ENCODE data around the gene RAD21L1.

RAD21L1 gene

DNA sequence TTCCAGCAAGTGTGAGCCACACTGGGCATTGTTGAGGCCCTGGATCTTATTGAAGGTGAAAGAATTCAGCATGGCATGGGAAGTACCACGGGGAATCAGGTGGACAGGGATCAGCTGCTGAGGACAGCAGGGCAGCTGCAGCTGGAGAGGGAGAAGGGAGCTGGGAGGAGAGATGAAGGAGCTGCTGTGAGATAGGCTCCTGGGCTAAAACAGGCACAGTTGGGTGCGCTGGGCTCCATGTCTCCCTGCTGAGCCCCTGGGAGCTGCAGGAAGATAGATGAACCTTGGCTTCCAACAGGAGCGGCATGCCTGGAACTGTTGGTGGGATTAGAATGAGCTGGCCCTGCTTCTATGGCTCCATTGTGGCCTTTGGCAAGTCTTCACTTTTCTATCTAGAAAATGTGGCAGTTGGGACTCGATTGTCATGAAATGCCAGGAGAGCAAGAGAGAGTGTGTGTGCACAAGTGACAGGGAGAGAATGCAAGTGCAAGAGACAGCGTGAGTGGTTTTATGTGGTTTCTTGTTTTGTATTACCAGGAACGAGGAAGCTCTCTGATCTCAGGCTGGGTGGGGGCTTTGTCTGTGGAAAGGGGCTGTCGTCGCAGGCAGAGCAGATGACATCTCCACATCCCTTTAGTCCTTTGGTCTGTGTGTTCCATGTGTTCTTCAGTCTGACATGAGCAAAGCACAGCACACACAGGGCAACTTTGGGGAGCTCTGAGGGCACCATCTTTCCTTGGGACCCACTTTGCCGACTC lies 60.6 kb downstream of the RAD21L1 start:
- Histone ChIP-seq H3K27ac (no peak overlapping the region), H3K4me3 (no peak overlapping the region)

DNA sequence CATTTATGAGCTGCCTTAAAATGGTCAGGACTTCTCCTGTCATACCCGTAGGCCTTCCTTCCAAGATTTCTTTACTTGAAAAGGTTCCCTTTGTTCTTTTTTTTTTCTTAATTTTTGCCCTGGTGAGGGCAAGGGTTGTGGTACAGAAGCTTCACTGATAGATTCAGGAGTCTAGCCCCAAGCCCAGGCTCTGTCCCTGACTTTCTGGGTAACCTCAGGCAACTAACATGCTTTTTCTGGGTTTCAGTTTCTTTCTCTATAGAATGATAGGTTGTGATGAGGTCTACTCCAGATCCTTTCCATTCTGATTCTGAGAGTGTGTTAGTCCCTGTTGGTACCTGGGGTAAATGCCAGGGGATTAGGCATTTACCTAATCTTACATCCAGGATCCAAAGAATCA lies 61.5 kb downstream of the RAD21L1 start:
- Histone ChIP-seq H3K27ac (no peak overlapping the region), H3K4me3 (no peak overlapping the region)

DNA sequence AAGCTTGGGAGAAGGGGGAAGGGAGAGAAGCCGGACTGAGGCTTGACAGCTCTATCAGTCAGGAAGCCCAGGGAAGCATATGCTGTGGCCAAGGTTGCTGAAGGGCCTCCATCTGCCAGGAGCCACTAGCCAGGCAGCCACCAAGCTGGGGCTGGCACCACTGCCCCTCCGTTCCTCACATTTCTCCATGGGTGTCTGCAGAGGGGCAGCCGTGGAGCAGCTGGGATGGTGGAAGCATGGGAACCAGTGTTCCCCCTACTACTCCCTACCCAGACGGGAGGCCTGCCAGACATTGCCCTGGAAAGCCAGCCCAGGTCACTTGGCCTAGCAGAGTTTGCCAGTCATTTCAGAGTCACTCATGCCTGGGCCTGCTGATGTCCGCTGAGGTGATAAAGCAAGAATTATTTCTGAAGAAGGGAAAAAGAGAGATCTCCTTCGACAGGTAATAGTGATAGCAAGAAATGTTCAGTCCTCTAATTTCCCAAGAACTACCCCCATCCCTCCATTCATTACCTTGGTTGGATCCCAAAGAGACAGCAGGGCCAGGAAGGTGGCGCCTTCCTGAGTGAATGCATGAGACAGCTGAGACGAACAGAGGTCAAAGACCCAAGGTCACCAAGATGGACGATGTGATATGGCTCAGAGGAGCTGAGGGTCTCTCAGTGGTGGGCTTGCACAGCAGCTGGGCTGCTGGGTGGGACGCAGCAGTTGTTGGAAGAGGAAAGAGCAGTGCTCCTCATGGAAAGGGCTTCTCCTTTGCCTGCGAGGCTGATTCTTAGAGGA lies 62.1 kb downstream of the RAD21L1 start:
- Histone ChIP-seq H3K4me3 (no peak overlapping the region), H3K27ac (no peak overlapping the region)

DNA sequence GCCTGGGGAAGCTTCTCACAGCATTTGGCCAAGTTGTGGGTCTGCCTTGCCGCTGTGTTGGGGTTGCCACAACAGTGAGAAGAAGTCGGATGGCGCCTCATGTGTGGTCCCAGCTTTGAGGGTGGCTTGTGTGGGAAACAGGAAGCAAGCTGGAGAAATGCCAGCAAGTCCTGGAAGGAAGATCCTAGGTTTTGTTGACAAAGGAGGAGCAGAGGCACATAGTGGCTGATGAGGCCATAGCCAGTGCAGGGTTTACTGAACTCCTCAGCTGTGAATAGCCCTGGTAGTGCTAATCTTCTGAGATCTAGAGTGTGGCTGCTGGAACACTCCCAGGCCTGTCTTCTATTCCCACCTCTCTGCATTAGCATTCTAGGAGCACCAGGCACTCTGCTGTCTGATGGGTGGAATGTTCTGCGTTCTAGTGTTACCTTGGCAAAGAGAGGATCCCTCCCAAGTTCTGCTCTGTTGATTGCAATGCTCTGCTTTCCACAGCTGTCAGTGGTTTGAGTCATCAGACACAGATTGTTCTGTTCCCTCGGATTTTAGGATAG lies 65.4 kb downstream of the RAD21L1 start:
- Histone ChIP-seq H3K4me3 (no peak overlapping the region), H3K27ac (no peak overlapping the region)

DNA sequence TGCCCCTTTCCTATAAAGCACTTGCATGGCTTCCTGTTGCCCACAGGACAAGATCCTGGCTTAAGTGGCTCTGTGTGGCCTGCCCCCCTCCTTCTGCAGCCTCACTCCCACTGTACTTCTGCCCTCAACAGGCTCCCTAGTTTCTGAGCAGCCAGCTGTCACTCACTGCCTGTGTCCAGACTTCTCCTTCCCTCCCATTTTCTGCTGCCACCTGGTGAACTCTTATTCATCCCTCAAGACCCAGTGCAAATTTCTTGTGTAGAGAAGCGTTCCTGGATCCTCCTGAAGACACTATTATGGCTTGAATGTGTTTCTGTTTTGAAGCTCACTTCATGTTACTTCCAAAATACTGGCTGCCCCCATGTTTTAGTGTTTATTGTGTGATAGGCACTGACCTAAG lies 66.8 kb downstream of the RAD21L1 start:
- H3K4me3 ChIP-seq, result no peak overlapping the region
- H3K27ac ChIP-seq, result no peak overlapping the region

DNA sequence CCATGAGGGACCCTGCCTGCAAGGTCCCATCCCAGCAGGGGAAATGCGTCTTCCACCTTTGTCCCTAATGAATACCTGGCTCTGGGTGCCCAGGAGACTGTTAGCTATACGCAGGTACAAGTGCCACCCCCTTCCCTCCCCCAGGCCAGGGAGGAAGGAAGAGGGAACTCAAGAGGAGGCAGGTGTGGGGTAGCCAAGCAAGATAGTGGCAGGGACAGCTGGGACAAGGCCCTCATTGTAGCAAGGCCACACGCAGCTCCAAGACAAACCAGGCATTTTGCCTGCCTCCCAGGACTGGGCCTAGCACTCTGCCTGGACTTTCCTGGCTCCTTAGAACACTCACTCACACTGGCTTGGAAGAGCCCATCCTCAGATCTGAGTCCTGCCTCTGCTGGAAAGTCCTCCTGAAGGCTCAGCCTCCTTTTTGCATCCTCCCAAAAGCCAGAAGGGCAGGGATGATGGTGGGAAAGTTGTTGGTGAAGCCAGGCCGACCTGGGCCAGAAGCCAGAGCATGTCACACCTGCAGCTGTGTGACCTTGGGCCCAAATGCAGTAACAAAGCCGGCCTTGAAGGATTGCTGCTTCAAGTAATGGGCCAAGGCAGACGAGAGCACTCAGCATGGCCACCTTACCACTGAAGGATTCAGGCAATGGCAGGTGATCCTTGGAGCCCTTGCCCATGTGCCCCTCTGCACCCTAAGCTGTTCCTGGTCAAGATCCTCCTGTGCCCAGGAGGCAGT lies 68.0 kb downstream of the RAD21L1 start:
- no peak overlapping the region for H3K27ac ChIP-seq
- no peak overlapping the region for H3K4me3 ChIP-seq

DNA sequence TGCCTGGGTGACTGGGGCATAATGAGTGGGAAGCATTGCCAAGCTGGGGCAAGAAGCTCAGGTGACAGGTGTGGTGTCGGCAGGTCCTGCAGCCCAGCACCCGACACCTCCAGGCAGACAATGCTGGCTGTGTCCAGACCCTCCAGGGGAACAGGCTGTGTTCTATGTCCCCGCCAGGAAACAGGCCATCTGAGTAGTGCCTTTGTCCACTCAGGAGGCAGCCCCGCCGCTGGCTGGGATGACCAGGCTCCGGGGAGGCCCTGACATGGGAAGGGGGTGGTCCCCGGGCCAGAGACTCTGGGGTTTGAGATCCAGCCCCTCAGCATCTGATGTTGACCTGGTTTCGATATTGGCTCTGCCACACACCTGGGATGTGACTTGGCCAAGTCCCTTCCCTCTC lies 68.7 kb downstream of the RAD21L1 start:
- no peak overlapping the region for H3K27ac ChIP-seq
- H3K4me3 ChIP-seq, result no peak overlapping the region

DNA sequence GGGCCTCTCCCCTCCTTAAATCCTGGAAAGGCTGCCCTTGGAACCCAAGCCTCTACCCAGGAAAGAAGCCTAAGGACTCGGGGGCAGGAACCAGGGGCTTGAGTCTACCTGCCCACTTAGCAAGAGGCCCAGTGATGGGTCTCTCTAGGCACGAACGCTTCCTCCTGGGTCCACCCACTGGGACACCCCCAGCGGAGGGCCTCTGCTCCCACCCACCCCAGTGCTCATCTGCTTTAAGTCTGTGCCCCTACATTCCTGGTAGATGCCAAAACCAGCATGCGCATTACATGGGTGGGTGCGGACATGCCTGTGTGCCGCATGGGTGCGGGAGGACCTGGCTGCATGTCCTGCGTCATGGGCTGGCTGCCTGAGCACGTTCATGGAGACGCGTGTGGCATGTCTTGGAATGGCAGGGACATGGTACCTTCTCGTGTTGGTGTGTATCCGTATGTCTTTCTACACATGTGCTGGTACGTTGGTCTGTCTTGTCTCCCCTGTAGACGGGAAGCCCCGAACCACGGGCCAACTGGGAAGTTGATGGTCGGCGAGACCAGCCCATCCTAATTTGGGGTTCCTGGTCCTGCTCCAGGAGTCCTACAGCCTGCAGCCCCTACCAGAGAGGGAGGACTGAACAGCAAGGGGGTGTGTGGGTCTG lies 69.6 kb downstream of the RAD21L1 start:
- H3K27ac ChIP-seq, result no peak overlapping the region
- no peak overlapping the region for H3K4me3 ChIP-seq

DNA sequence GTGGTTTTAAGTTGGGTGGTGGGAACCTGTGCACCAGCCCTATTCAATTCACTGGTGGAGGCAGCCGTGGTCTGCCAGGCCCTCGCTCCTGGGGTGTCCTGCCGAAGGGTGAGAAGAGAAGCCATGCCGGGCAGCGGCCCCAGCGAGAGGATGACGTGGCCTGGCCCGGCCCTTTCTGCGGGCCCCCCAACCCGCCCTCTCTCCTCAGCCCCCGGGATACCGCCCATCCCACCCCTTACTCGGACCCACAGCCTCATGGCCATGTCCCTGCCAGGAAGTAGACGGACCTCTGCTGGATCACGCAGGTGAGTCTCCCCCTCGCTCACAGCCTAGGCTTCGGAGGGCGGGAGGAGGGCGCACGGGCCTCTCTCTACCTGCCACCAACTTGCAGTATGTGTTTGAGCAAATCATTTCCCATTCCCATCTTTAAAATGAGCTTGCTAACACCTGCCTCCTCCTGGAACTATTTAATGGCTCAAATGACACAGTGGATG lies 70.3 kb downstream of the RAD21L1 start:
- Histone ChIP-seq H3K27ac (no peak overlapping the region), H3K4me3 (no peak overlapping the region)

DNA sequence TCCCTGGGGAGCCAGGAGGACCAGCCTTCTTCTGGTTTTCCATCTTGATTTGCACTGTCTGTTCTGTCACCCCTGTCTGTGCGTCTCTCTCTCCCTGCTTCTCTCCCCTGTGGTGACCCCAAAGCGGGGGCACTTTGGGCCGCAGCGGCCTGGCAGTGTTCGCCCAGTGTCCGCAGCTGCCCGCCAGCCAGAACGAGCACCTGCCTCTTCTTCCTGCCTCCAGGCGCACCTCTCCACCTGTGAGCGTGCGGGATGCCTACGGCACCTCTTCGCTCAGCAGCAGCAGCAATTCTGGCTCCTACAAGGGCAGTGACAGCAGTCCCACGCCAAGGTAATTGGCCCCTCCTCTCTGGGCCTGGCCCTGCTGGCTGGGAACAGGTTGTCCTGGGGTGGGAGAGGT lies 71.1 kb downstream of the RAD21L1 start:
- Histone ChIP-seq H3K4me3 (no peak overlapping the region), H3K27ac (no peak overlapping the region)

DNA sequence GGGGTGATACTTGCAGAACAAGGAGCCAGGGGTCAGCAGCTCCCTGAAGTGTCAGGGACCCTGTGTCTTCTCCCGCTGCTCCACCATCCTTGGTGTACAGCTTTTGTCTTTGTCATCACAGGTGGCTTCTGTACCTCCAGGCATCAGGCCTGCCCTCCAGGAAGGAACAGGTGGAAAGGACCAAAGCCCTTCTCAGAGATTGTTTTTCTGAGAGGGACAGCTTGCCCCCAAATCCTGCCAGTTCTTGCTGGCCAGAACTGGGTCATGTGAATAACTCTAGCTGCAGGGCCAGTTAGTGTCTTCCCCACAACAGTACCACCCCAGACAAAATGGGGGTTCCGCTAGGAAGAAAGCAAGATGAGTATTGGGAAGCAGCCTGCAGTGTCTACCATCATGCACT lies 71.6 kb downstream of the RAD21L1 start:
- H3K27ac ChIP-seq, result no peak overlapping the region
- H3K4me3 ChIP-seq, result no peak overlapping the region

DNA sequence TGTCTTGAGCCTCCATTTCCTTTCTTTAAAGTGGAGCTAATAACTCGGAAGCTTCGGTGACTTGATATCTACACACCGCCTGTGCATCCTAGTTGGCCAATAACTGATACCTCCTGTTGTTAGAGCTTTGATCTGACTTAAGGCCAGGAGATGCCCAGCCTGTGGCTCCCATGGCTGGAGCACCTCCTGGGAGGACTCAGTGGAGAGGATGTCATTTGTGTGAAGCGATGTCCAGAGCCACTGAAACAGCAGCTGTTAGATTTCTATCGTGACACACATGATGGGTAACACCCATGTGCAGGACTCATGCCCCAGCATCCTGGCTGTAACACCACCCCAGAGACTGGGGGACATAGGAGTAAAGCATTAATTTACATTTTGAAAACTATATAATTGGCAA lies 72.3 kb downstream of the RAD21L1 start:
- Histone ChIP-seq H3K4me3 (no peak overlapping the region), H3K27ac (no peak overlapping the region)

DNA sequence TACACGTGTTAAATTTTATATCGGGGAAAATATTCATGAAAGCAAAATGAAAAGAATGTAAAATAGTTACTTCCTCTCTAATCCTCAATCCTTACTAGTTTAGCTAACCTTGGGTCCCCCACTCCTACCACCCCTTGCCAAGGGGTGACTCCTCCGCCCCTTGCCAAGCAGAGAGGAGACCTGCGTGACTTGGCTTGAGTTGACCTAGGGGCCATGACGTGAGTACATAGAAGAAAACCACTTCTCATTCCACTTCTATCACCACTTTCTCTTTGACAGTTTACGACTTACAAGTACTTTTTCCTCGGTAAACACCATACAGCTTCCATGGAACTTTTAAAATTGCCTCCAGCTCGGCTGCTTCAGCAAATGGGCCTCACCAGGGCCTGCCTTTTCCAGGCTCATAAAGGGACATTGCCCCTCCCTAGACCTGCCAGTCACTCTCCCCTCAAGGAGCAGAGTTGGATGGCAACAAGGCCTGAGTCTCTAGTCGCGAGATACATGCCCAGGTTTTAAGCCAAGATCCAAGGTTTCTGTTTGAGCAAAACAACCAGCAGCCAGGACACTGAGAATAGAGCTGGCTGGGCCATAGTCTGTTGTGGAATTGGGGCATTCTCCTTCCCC lies 73.2 kb downstream of the RAD21L1 start:
- no peak overlapping the region for H3K27ac ChIP-seq

DNA sequence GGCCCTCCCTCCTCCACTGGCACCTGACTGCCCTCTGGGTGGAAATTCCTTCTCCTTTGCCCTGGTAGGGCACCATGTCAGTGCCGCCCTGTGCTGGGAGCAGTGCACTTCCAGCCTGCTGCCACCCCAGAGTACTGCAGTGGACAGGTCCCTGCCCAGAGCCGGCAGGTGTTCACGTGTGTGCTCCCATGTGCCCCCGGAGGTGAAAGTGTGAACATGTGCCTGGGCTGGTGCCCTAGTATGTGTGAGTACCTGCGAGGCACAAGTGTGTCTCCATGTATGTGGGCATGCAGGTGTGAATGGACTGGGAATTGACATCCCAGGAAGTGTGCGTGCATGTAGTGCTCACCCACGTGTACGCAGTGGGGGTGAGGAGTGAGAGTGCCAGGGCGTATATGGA lies 73.7 kb downstream of the RAD21L1 start:
- H3K4me3 ChIP-seq, result no peak overlapping the region
- no peak overlapping the region for H3K27ac ChIP-seq

More for the DNA sequence above, 73.2 kb downstream of the RAD21L1 start:
- no peak overlapping the region for H3K4me3 ChIP-seq

DNA sequence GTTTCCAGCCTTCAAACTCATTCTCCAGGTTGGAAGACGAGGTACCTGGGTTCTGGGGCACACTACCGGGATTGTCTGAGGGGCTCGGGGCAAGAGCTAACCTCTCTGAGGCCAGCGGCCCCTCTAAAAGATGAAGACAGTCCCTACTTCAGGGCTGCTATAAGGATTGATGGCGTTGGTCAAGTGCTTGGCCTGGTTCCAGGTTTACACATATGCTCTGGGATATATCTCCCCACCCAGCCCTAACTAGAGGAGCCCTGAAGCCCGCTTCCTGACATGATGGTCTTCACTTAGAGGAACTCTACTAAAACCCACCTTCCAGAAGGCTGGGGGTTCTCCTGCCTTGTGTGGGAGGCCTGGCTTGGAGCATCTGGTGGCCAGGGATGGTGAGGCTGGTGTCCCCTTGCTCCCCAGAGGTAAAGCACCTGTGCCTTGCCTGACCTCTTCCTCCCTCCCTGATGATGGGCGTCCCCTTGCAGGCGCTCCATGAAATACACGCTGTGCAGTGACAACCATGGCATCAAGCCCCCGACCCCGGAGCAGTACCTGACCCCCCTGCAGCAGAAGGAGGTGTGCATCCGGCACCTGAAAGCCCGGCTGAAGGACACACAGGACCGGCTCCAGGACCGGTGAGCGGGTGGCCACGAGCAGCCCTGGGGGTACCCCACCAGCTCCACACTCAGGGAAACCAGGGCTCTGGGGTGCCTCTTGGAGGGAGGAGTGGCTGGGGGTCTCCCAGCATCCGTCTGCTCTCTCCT lies 74.4 kb downstream of the RAD21L1 start:
- H3K4me3 ChIP-seq, result no peak overlapping the region
- H3K27ac ChIP-seq, result peak overlapping the region in 3 of 21 experiments; percentile 11 to 44 (median 35)

DNA sequence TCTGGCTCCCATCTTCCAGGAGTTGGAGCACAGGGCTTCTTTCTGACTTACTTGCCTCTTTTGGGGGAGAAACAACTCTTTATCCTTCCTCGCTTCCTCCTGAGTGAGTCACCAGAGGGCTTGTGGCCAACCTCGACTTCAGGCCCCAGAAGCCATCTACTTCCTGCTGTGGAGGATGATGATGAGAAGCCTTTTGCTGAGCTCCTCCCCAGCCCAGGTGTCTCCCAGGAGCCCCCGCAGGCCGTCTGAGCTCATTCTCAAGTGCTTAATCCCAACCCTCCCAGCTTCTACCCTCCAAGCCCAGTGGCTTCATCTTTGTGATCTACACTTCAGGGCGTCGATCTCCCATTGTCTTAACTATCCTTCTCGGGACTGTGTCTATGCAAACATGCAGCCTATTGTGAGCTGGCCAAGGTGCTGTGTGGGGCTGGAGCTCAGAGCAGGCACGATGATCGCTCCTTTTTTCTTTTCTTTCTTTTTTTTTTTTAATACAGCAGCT lies 75.2 kb downstream of the RAD21L1 start:
- Histone ChIP-seq H3K4me3 (no peak overlapping the region), H3K27ac (peak overlapping the region in 3 of 21 experiments; percentile 11 to 44 (median 35))

DNA sequence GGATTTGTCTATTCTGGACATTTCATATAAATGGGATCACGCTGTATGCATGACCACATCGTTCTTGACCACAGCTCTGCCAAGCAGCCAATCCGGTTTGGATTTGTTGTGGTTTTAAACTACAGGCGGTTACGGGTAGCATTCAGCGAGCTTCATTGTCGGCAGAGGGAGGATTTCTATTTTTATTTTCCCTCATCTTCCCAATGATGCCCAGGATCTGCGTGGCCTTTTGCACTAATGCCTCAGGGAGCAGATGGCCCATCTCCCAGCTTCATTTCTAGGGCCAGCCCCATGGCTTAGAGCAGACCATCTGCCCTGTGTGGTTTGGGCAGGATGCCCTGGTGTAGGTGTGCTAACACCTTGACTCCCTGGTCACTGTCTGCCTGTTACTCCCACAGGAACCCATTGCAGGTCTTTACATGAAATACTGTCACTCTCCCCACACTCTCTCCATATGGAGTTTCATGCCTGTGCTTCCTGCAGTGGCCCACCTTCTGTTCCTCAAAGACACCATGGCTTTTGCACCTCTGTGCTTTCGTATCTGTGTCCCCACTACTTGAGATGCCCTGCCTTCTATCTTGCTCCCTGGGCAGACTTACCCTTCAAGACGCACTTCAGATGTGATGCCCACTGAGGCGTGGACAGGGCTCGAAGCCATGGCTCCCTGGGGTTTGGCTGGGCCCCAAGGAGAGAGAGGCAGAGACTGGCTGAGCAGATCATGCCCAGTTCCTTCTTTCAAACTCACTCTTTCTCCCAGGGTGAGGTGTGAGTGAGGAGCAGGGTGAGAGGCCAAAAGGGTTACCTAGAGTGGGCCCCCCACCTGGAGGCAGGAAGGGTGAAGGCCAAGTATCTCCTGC lies 77.1 kb downstream of the RAD21L1 start:
- no peak overlapping the region for H3K4me3 ChIP-seq
- no peak overlapping the region for H3K27ac ChIP-seq
